AG10803 (cell line): ENCODE data around the gene KAT2A.

Source experiments
- DNase-seq: peaks from one replicate; pipeline ENCODE4 v3.0.0; 2010; ENCODE audit warnings: low read depth
- H3K4me3 ChIP-seq: 2 replicates; pipeline ENCODE4 v1.5.1; 2011; ENCODE audit warnings: mild to moderate bottlenecking, low read length, control low read depth
- CTCF ChIP-seq: conservative IDR thresholded peaks from 2 replicates; pipeline ENCODE4 v1.5.1; 2011; ENCODE audit warnings: mild to moderate bottlenecking, low read length, control low read depth, inconsistent platforms

The KAT2A gene

GRCh38 chr17:42076797-42077559 is 44.2 kb downstream of the KAT2A start:
- no peak for DNase-seq
- no peak overlapping the region for H3K4me3 ChIP-seq
- TF ChIP-seq CTCF = no peak

- DNase-seq = no peak
- no peak overlapping the region for H3K4me3 ChIP-seq
- TF ChIP-seq CTCF = no peak
These were observed 45.4 kb downstream of the KAT2A start for GRCh38 chr17:42075789-42076188.

GRCh38 chr17:42072323-42073187 is 48.6 kb downstream of the KAT2A start:
- no peak for DNase-seq
- TF ChIP-seq CTCF = no peak
- H3K4me3 ChIP-seq = no peak overlapping the region

GRCh38 chr17:42071810-42072209 is 49.4 kb downstream of the KAT2A start:
- TF ChIP-seq CTCF = no peak
- no peak for DNase-seq
- no peak overlapping the region for H3K4me3 ChIP-seq

- H3K4me3 ChIP-seq = no peak overlapping the region
- DNase-seq = no peak
- no peak for TF ChIP-seq CTCF
These were observed 52.2 kb downstream of the KAT2A start for GRCh38 chr17:42068979-42069378.

GRCh38 chr17:42067371-42068091 is 53.6 kb downstream of the KAT2A start:
- no peak overlapping the region for H3K4me3 ChIP-seq
- peak; percentile 24 for DNase-seq
- peak; percentile 84 for TF ChIP-seq CTCF
